ENCODE data around the gene FNDC3B. TPM values are rescaled to one million over a fixed set of nuclear protein-coding genes. Genes with fewer than 3 reads are reported as not detected.
A peak's percentile ranks its signal among the peaks of the same experiment; 100 is the strongest.

FNDC3B gene
- total RNA-seq, 1 experiment from 2014 or later, result 173 TPM

DNA sequence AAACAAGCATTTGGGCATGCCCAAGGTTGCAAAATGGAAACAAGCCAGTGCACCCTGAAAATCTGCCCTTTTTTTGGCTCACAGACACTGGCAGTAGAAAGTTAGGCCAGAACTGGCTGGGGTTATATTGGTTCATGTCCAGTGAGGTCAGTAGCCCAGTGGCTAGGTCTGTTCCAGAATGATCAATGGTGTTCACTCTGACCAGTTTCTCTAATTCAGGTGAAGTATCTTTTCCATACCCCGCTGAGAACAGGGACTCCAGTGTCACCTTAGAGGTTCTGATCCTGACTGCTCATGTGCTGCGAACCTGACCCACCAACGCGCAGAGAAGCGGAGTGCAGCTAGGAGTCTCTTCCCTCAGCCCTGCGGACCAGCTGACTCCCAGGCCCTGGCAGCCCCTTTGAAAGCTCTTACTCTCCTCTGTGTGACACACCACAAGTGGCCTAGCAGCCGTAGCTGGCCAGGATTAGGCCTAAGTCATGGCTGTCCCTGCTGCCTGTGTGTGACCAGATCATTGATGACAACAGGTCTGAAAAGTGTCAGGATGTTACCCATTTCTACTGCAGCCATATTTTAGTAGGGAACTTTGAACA is 285.3 kb downstream of the FNDC3B start:
- H3K4me3 ChIP-seq (ENCODE audit: low read depth in 2 of 2, low read length in 2 of 2), result no peak overlapping the region
- no peak overlapping the region for H3K27ac ChIP-seq (ENCODE audit: low read length)
- no peaks in the 10 kb centered on the region for H3K27me3 ChIP-seq (ENCODE audit: control insufficient read depth, insufficient read depth, low read length)
- ChIA-PET CTCF (no interaction called here), POLR2A (no interaction called here)
- TF ChIP-seq SIN3A (IDR thresholded peaks at IDR 0.05; ENCODE audit: borderline replicate concordance, insufficient read depth, low read depth, low read length) (no peak), TCF7L2 (IDR thresholded peaks at IDR 0.05; ENCODE audit: low read depth, low read length) (no peak), CTCF (IDR thresholded peaks at IDR 0.05) (no peak), POLR2AphosphoS5 (IDR thresholded peaks at IDR 0.05; ENCODE audit: low read depth, low read length) (no peak), REST (IDR thresholded peaks at IDR 0.05; ENCODE audit: insufficient read depth in 1 of 2, low read depth in 2 of 2, low read length in 1 of 2) (no peak)
- no peaks in the 10 kb centered on the region for H3K4me1 ChIP-seq (ENCODE audit: control insufficient read depth, insufficient read depth, low read length)
- intact Hi-C loops (cut with micrococcal nuclease; ENCODE audit: unreplicated experiment), result no loop called here
- peaks cover 10% of the 10 kb centered on the region for H3K36me3 ChIP-seq (ENCODE audit: control insufficient read depth, insufficient read depth, low read length)
- no peak for DNase-seq (ENCODE audit: low read depth, low spot score)
- H3K9me3 ChIP-seq (ENCODE audit: control insufficient read depth, insufficient read depth, low read depth, low read length), result no peaks in the 10 kb centered on the region
- no TSS peak for BruUV-seq (replicated peaks)
- 0 out of 2 replicates have a peak, but pooled peaks have one; percentile 24 for ATAC-seq
- in situ Hi-C loops (cut with HindIII; ENCODE audit: low pct_unique_long_range_greater_than_20kb, low sequenced_read_pairs), result no loop called here

- H3K9me3 ChIP-seq (ENCODE audit: control insufficient read depth, insufficient read depth, low read depth, low read length), result no peaks in the 10 kb centered on the region
- H3K4me1 ChIP-seq (ENCODE audit: control insufficient read depth, insufficient read depth, low read length), result no peaks in the 10 kb centered on the region
- H3K36me3 ChIP-seq (ENCODE audit: control insufficient read depth, insufficient read depth, low read length), result peaks cover 10% of the 10 kb centered on the region
- intact Hi-C loops (cut with micrococcal nuclease; ENCODE audit: unreplicated experiment), result no loop called here
- POLR2A ChIA-PET, result no interaction called here
- H3K27ac ChIP-seq (ENCODE audit: low read length), result no peak overlapping the region
- in situ Hi-C loops (cut with HindIII; ENCODE audit: low pct_unique_long_range_greater_than_20kb, low sequenced_read_pairs), result no loop called here
- no TSS peak for BruUV-seq (replicated peaks)
- no peak for ATAC-seq
- H3K27me3 ChIP-seq (ENCODE audit: control insufficient read depth, insufficient read depth, low read length), result no peaks in the 10 kb centered on the region
- CTCF ChIA-PET, result no interaction called here
- DNase-seq (ENCODE audit: low read depth, low spot score), result no peak
- no peak overlapping the region for H3K4me3 ChIP-seq (ENCODE audit: low read depth in 2 of 2, low read length in 2 of 2)
- no peak for TF ChIP-seq POLR2AphosphoS5 (IDR thresholded peaks at IDR 0.05; ENCODE audit: low read depth, low read length)
- no peak for TF ChIP-seq SIN3A (IDR thresholded peaks at IDR 0.05; ENCODE audit: borderline replicate concordance, insufficient read depth, low read depth, low read length)
- TF ChIP-seq REST (IDR thresholded peaks at IDR 0.05; ENCODE audit: insufficient read depth in 1 of 2, low read depth in 2 of 2, low read length in 1 of 2), result no peak
- TF ChIP-seq CTCF (IDR thresholded peaks at IDR 0.05), result no peak
- no peak for TF ChIP-seq TCF7L2 (IDR thresholded peaks at IDR 0.05; ENCODE audit: low read depth, low read length)
Observed at GRCh38 chr3:172325461-172325860, 286.1 kb downstream of the FNDC3B start.
